Activated gamma-delta T cell treated with Interleukin-2 at 50 U/mL for 16 hours (primary cell): Measurements from ENCODE around the gene GPC3.
"Not testable (repeated sequence)": the region's sequence is repeated elsewhere in the genome, so short reads cannot be mapped to it uniquely, and the experiment has no call there.

Source experiments
- DNase-seq: peaks from one replicate; pipeline ENCODE4 v3.0.0-alpha.2; 2020

Gene GPC3

GRCh38 chrX:133638285-133638684 lies 347.1 kb downstream of the GPC3 start:
- DNase-seq: no peak

DNA sequence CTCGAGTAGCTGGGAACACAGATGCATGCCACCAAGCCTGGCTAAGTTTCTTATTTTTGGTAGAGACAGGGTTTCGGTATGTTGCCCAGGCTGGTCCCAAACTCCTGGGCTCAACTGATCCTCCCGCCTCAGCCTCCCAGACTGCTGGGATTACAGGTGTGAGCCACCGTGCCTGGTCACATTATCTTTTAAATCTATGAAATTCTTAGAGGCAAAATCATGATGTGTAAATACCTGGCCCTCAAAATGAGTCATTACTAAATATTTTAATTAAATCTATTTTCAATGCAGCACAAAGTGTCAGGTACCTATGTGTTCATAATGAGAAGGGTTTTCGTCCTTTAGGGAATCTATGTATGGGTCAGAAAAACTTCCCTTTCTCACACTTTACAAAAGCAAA lies 347.6 kb downstream of the GPC3 start:
- DNase-seq: no peak

GRCh38 chrX:133636009-133636408 lies 349.4 kb downstream of the GPC3 start:
- DNase-seq: no peak

DNA sequence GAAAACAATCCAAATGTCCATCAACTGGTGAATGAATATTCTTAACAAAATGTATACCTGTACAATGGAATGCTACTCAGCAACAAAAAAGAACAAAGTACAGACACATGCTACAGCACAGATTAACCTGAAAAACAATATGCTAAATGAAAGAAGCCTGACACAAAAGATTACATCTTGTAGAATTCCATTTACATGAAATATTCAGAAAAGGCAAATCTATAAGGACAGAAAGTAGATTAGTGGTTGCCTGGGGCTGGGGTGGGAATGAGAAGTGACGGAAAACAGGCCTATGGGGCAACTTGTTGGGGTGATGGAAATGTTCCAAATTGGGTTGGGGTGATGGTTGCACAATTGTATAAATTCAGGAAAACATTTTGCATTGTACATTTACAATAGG lies 351.0 kb downstream of the GPC3 start:
- no peak for DNase-seq

- no peak for DNase-seq
Measured at GRCh38 chrX:133633950-133634349, 351.4 kb downstream of the GPC3 start.

DNA sequence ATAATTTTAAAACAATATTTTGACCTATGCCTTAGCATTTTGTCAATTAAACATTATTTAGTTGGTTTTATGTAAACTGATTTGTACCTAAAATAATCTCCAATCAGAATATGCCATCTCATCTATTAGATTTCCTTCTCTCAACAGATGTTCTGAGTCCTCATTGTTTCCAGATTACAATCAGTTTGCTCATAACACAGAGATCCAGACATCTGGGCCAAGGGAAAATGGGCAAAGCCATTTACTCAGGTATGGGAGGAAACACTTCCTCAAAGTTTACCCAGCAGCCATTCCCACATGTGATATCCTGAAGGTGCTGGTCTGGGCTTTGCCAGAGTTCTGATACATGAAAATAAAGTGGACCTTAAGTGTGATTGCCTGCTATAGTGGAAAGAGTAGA lies 352.2 kb downstream of the GPC3 start:
- DNase-seq: no peak

DNA sequence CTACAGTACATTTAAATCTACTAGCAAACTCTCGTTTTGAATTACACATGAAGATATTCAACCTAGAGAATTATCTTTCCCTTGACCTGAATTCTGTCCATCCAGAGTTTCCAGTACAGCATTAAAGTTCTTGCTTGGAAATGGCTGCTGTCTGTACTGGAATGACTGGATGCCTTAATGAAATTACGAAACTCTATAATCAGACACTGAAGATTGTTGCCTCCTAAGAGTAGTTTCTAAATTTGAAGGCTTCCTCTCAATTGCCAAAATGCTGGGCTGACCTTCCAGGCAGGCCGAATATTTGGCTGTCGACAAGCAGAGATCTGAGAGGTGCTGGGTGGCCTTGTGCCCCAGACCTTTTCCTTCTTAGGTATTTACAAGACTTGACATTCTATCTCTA lies 355.0 kb downstream of the GPC3 start:
- DNase-seq: no peak

DNA sequence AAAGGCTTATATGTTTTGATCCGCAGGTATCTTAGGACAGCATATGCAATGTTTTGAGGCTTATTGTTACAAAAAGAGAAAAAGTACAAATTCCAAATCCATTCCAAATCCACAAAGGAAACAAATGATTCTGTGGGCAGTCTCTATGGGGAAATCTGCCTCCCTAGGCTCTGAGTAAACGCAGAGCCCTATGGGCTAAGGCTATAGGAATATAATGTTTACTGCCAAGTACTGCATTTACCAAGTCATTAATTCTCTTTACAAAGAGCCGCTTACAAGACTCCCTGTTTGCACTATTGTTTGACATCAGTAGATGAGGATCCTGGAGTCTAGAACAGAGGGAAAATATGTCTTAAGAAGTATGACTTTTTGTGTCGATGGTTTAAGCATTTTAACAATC lies 357.7 kb downstream of the GPC3 start:
- DNase-seq: no peak

DNA sequence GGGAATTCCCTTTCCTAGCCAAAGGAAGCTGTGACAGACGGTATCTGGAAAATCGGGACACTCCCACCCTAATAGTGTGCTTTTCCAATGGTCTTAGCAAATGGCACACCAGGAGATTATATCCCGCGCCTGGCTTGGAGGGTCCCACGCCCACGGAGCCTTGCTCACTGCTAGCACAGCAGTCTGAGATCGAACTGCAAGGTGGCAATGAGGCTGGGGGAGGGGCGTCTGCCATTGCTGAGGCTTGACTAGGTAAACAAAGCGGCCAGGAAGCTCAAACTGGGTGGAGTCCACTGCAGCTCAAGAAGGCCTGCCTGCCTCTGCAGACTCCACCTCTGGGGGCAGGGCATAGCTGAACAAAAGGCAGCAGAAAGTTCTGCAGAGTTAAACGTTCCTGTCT lies 364.0 kb downstream of the GPC3 start:
- not testable (repeated sequence) for DNase-seq

DNA sequence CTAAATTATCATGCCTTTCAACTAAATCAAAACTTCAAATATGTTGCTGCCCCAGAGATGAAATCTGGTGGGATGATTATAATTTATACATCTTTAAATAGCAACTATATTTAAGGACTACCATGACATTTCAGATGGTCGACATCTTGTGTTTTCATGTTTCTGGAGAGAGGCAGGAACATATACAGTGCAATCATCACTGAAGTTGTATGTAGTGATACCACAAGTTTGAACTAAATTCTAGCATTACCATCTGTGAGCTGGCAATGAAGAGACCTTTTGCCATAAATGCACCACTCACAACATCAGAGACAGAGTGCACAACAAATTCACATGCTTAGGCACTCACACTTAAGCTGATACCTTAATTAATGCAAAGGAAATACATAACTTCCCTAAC lies 373.7 kb downstream of the GPC3 start:
- no peak for DNase-seq

- DNase-seq: no peak
Measured at GRCh38 chrX:133610056-133610455, 375.3 kb downstream of the GPC3 start.

GRCh38 chrX:133609166-133609565 lies 376.2 kb downstream of the GPC3 start:
- no peak for DNase-seq

- no peak for DNase-seq
Measured at GRCh38 chrX:133608406-133608805, 377.0 kb downstream of the GPC3 start.

DNA sequence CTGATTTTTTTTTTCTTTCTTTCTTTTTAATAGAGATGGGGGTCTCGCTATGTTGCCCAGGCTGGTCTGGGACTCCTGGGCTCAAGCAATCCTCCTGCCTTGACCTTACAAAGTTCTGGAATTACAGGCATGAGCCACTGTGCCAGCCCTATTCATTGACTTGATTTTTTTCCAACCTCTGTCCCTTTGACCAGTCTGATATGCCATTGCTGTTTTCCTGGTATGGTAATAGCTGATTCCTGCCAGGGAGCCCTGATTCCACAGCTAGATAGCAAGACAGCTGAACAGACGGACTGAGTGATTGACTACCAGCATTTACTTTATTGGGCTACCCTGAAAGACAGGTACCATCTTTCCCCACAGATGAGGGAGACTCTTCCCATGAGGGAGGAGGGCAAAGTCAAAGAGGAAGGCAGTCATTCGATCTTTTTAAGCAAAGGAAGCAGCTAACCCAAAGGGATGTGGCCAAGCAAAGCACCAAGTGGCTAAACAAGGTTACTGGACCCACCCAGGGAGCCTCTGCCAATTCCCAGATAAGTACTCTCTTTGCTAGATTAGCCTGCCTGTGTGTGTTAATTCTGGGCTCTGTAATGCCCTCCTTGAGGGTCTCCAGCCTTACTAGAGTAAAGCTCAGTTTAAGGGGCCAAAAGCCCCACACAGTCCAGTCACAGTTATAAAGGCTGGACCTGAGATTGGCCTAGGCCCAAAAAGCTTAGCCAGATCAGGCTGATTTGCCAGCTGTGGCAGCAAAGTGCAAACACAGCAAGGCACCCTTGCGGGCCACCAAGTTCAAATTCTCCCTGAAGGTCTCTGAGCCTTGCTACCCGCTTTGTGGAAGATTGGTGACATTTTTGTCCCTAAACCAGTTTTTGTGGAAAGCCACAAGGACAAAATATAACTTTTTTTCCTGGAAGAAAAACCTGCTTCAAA lies 377.7 kb downstream of the GPC3 start:
- DNase-seq: no peak

- no peak for DNase-seq
Measured at GRCh38 chrX:133606990-133607389, 378.4 kb downstream of the GPC3 start.

DNA sequence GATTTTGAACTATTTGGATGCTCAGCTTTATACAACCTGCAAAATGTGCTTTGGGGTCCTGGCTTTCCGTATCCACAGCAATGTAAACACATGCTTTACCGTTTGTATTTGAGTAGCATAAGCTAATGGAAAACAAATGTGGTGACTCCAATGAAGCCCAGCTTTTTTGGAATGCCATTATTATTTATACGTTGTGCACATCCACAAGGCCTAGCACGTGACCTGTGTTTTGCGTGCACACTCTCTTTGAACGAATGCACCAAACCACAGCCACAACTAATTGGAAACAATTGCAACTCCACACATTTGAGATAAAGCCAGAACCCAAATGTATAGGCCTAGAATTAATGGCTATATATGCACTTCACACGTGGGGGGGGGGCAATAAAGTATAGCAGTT lies 380.6 kb downstream of the GPC3 start:
- DNase-seq: no peak

DNA sequence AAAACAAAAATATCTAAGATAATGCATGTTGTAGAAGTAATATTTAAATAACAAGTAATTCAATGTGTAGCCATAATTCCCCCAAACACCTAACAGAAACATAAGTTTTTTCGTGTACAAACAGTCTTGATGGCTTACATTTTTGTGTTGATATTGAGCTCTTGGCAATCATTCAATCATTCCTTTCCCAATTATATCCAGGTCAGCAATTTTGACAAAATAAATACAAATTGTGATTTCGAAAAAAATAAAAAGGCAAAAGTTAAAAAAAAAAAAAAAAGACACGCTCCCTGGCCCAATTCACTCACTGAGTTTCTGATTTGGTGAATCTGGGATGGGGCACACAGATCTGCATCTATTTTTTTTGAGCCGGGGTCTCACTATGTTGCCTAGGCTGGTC lies 382.5 kb downstream of the GPC3 start:
- no peak for DNase-seq

DNA sequence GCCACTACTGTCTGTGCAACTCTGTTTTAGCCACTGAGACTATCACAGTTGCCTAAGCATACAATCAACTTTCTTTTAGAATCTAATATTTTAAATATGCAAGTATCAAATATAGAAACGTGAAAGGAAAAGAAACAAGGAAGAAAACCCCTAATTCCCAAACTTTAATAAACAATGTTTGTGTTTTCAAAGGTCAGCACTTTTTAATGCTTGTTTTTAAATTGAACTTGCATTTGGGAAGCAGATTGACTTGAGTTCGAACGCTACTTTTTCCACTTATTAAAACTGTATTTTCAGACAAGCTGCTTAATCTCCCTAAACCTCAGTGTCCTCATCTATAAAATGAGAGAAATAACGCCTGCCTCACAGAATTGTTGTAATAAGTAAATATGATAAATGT lies 384.3 kb downstream of the GPC3 start:
- no peak for DNase-seq

DNA sequence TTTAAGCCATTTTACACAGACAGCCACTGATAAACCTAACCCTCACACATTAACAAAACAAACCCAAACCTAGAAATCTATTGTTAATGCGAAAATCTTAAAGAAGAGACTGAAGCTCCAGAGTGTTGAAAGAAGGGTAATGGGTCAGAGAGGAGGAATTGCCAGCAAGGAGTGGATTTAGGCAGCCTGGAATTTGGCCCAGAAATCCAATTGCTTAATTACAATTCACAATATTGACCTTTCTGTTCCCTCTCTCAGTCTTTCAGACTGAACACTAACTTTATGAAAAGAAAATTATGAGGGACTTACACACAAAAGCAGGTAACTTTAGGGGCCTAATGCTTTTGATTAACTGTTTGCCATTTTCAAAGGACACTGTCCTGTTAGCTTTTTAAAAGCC lies 384.9 kb downstream of the GPC3 start:
- DNase-seq: no peak

GRCh38 chrX:133598601-133599335 lies 386.6 kb downstream of the GPC3 start:
- no peak for DNase-seq

DNA sequence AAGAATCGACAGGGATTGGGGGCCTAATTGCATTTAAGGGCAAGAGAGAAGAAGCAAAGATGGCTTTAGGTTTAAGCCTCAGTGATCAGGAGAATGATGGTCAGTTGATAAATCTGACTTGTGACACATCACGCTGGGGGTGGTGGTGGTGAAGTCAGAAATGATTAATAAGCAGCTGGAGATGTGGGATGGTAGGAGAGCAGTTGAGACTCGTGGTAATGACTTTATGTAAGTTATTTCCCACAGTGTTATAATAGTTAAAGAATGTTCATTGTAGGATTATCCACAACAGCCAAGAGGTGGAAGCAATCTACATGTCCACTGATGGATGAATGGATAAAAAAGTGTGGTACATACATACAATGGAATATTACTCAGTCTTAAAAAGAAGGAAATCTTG lies 391.2 kb downstream of the GPC3 start:
- no peak for DNase-seq

GRCh38 chrX:133593531-133593930 lies 391.9 kb downstream of the GPC3 start:
- DNase-seq: no peak

GRCh38 chrX:133590703-133591505 lies 394.5 kb downstream of the GPC3 start:
- no peak for DNase-seq
